ENCODE data around the gene NAT9. TPM values are rescaled to one million over a fixed set of nuclear protein-coding genes. Genes with fewer than 3 reads are reported as not detected.

NAT9 gene
- polyA plus RNA-seq, 4 donors, result 12.4 to 28.3 (median 22.2) TPM

GRCh38 chr17:74768069-74768762, 7.9 kb downstream of the NAT9 start:
- no peak for FAIRE-seq
- DNase-seq, result peak in 1 of 2 donors; percentile 15
- H3K36me3 ChIP-seq (ENCODE audit: control insufficient read depth in 3 of 3, insufficient read depth in 2 of 3, low read depth in 1 of 3, low read length in 3 of 3), result peaks cover 13 to 99% (median 29%) of the 10 kb centered on the region in 3 donors

GRCh38 chr17:74767111-74767516, 9.0 kb downstream of the NAT9 start:
- Histone ChIP-seq H3K9me3 (ENCODE audit: control insufficient read depth in 2 of 2, insufficient read depth in 1 of 2, low read depth in 1 of 2, low read length in 1 of 2) (no peaks in the 10 kb centered on the region), H3K4me3 (ENCODE audit: low read depth in 1 of 3, low read length in 3 of 3) (no peak overlapping the region), H3K27me3 (ENCODE audit: control insufficient read depth in 3 of 3, insufficient read depth in 3 of 3, low read length in 3 of 3) (no peaks in the 10 kb centered on the region), H3K36me3 (ENCODE audit: control insufficient read depth in 3 of 3, insufficient read depth in 2 of 3, low read depth in 1 of 3, low read length in 3 of 3) (peaks cover 8 to 97% (median 27%) of the 10 kb centered on the region in 3 donors), H3K4me1 (ENCODE audit: control insufficient read depth in 3 of 3, insufficient read depth in 2 of 3, low read depth in 1 of 3, low read length in 2 of 3) (peaks cover 0 to 90% (median 1%) of the 10 kb centered on the region in 3 donors), H3K27ac (ENCODE audit: low read depth in 1 of 3, low read length in 2 of 3) (peak overlapping the region in 2 of 3 donors; percentile 24 to 71)
- no peak for DNase-seq
- no peak for FAIRE-seq
- 63 to 77% (median 67%) methylated on average over 9 to 10 of the region's 10 CpGs for WGBS, 3 donors

More at GRCh38 chr17:74768069-74768762, 7.9 kb downstream of the NAT9 start:
- WGBS, 3 donors, result 56 to 64% (median 63%) methylated on average over 17 of the region's 17 CpGs
- peak overlapping the region; percentile 27 to 79 (median 71) for H3K27ac ChIP-seq (ENCODE audit: low read depth in 1 of 3, low read length in 2 of 3)
- H3K9me3 ChIP-seq (ENCODE audit: control insufficient read depth in 2 of 2, insufficient read depth in 1 of 2, low read depth in 1 of 2, low read length in 1 of 2), result no peaks in the 10 kb centered on the region
- no peak overlapping the region for H3K4me3 ChIP-seq (ENCODE audit: low read depth in 1 of 3, low read length in 3 of 3)
- peaks cover 0 to 90% (median 1%) of the 10 kb centered on the region in 3 donors for H3K4me1 ChIP-seq (ENCODE audit: control insufficient read depth in 3 of 3, insufficient read depth in 2 of 3, low read depth in 1 of 3, low read length in 2 of 3)
- H3K27me3 ChIP-seq (ENCODE audit: control insufficient read depth in 3 of 3, insufficient read depth in 3 of 3, low read length in 3 of 3), result no peaks in the 10 kb centered on the region

DNA sequence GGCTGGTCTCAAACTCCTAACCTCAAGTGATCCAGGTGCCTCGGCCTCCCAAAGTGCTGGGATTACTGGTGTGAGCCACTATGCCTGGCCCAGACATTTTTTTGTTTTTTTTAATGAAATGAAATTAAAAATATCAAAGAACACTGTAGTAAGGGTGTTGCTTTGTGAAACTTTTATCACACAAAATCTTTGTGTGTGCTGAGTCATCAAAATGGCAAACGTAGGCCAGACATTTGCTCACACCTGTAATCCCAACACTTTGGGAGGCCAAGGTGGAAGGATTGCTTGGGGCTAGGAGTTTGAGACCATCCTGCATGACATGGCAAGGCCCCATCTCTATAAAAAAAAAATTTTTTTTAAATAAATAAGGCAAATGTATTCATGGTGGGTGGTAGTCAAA, 9.7 kb downstream of the NAT9 start:
- DNase-seq, result no peak
- Histone ChIP-seq H3K4me3 (ENCODE audit: low read depth in 1 of 3, low read length in 3 of 3) (no peak overlapping the region), H3K4me1 (ENCODE audit: control insufficient read depth in 3 of 3, insufficient read depth in 2 of 3, low read depth in 1 of 3, low read length in 2 of 3) (peaks cover 1 to 90% (median 3%) of the 10 kb centered on the region in 3 donors), H3K36me3 (ENCODE audit: control insufficient read depth in 3 of 3, insufficient read depth in 2 of 3, low read depth in 1 of 3, low read length in 3 of 3) (peaks cover 6 to 97% (median 25%) of the 10 kb centered on the region in 3 donors), H3K27me3 (ENCODE audit: control insufficient read depth in 3 of 3, insufficient read depth in 3 of 3, low read length in 3 of 3) (no peaks in the 10 kb centered on the region), H3K9me3 (ENCODE audit: control insufficient read depth in 2 of 2, insufficient read depth in 1 of 2, low read depth in 1 of 2, low read length in 1 of 2) (no peaks in the 10 kb centered on the region), H3K27ac (ENCODE audit: low read depth in 1 of 3, low read length in 2 of 3) (peak overlapping the region in 2 of 3 donors; percentile 71 to 90)
- 64 to 81% (median 66%) methylated on average over 2 of the region's 2 CpGs for WGBS, 3 donors
- FAIRE-seq, result no peak

- WGBS, 3 donors, result 59 to 75% (median 67%) methylated on average over 4 of the region's 4 CpGs
- Histone ChIP-seq H3K9me3 (ENCODE audit: control insufficient read depth in 2 of 2, insufficient read depth in 1 of 2, low read depth in 1 of 2, low read length in 1 of 2) (no peaks in the 10 kb centered on the region), H3K4me3 (ENCODE audit: low read depth in 1 of 3, low read length in 3 of 3) (peak overlapping the region in 1 of 3 donors; percentile 18), H3K36me3 (ENCODE audit: control insufficient read depth in 3 of 3, insufficient read depth in 2 of 3, low read depth in 1 of 3, low read length in 3 of 3) (peaks cover 4 to 97% (median 25%) of the 10 kb centered on the region in 3 donors), H3K27me3 (ENCODE audit: control insufficient read depth in 3 of 3, insufficient read depth in 3 of 3, low read length in 3 of 3) (no peaks in the 10 kb centered on the region), H3K27ac (ENCODE audit: low read depth in 1 of 3, low read length in 2 of 3) (peak overlapping the region; percentile 62 to 90 (median 88)), H3K4me1 (ENCODE audit: control insufficient read depth in 3 of 3, insufficient read depth in 2 of 3, low read depth in 1 of 3, low read length in 2 of 3) (peaks cover 9 to 91% (median 11%) of the 10 kb centered on the region in 3 donors)
- no peak for DNase-seq
- no peak for FAIRE-seq
Observed at GRCh38 chr17:74764751-74765286, 11.3 kb downstream of the NAT9 start.

DNA sequence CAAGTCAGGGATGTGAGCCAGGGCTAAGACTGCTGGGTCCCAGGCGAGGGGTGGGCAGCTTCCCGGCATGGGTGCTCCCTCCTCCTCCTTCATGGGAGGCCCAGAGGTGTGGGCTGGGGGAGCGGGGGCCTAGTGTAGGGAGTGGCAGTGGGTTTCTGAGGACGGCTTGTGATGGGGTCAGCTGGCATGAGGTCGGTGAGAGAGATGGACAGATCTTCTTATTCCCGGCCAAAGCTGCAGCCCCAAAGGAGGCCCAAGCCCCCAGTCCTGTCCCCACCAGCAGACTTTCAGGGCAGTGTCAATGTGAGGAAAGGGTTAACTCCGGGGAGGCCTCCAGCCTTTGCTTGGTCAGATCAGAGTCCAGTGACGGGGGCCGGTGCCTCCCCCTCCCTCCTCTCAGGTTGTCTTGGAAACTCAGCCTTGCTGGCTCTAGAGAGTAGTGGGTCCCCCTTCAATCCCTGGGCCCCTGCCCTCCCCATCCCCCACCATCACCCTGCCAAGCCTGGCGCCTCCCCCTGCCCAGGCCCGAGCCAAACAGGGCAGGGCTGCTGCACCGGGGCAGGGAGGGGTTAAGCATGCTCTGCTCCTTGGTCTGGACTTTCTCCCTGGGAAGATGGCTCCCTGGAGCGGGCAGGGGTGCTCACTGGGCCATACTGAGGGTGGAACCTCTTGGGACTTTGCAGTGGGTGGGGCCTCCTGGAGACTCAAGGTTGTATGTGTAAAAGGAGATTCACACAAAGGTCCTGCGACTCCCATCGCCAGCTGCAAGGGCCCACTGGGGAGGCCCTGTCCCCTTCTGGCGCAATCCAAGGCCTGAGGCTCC, 12.4 kb downstream of the NAT9 start:
- no peaks in the 10 kb centered on the region for H3K9me3 ChIP-seq (ENCODE audit: control insufficient read depth in 2 of 2, insufficient read depth in 1 of 2, low read depth in 1 of 2, low read length in 1 of 2)
- no peaks in the 10 kb centered on the region for H3K27me3 ChIP-seq (ENCODE audit: control insufficient read depth in 3 of 3, insufficient read depth in 3 of 3, low read length in 3 of 3)
- DNase-seq (peak; percentile 97 to 98), FAIRE-seq (no peak)
- 22 to 49% (median 41%) methylated on average over 16 of the region's 16 CpGs for WGBS, 3 donors
- peaks cover 2 to 97% (median 22%) of the 10 kb centered on the region in 3 donors for H3K36me3 ChIP-seq (ENCODE audit: control insufficient read depth in 3 of 3, insufficient read depth in 2 of 3, low read depth in 1 of 3, low read length in 3 of 3)
- H3K4me3 ChIP-seq (ENCODE audit: low read depth in 1 of 3, low read length in 3 of 3), result peak overlapping the region in 2 of 3 donors; percentile 21 to 34
- peak overlapping the region; percentile 73 to 92 (median 90) for H3K27ac ChIP-seq (ENCODE audit: low read depth in 1 of 3, low read length in 2 of 3)
- H3K4me1 ChIP-seq (ENCODE audit: control insufficient read depth in 3 of 3, insufficient read depth in 2 of 3, low read depth in 1 of 3, low read length in 2 of 3), result peaks cover 12 to 91% (median 18%) of the 10 kb centered on the region in 3 donors

- peak overlapping the region; percentile 32 to 92 (median 90) for H3K27ac ChIP-seq (ENCODE audit: low read depth in 1 of 3, low read length in 2 of 3)
- 92 to 95% (median 92%) methylated on average over 10 to 11 of the region's 11 CpGs for WGBS, 3 donors
- no peak for DNase-seq
- H3K27me3 ChIP-seq (ENCODE audit: control insufficient read depth in 3 of 3, insufficient read depth in 3 of 3, low read length in 3 of 3), result no peaks in the 10 kb centered on the region
- no peak overlapping the region for H3K4me3 ChIP-seq (ENCODE audit: low read depth in 1 of 3, low read length in 3 of 3)
- peaks cover 2 to 97% (median 10%) of the 10 kb centered on the region in 3 donors for H3K36me3 ChIP-seq (ENCODE audit: control insufficient read depth in 3 of 3, insufficient read depth in 2 of 3, low read depth in 1 of 3, low read length in 3 of 3)
- H3K9me3 ChIP-seq (ENCODE audit: control insufficient read depth in 2 of 2, insufficient read depth in 1 of 2, low read depth in 1 of 2, low read length in 1 of 2), result no peaks in the 10 kb centered on the region
- FAIRE-seq, result no peak
- H3K4me1 ChIP-seq (ENCODE audit: control insufficient read depth in 3 of 3, insufficient read depth in 2 of 3, low read depth in 1 of 3, low read length in 2 of 3), result peaks cover 21 to 92% (median 35%) of the 10 kb centered on the region in 3 donors
Observed at GRCh38 chr17:74761931-74762330, 14.2 kb downstream of the NAT9 start.

DNA sequence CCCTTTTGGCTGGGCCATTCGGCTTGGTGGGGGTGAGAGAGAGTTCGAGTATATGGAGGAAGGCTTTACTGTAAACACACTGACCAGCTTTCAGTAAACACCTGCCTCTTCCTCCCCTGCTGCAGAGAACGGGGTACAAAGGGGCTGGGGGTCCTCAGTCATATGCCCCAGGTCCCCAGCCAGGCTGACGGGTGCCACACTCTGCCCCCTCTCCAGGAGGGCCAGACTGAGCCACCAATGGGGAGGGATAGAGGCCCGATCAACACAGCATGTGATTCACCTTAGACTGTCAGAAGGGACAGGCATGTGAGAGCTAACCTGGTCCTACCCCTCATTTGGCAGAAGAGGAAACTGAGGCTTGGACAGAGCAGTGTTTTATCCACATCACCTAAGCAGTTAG, 14.7 kb downstream of the NAT9 start:
- Histone ChIP-seq H3K4me1 (ENCODE audit: control insufficient read depth in 3 of 3, insufficient read depth in 2 of 3, low read depth in 1 of 3, low read length in 2 of 3) (peaks cover 26 to 92% (median 40%) of the 10 kb centered on the region in 3 donors), H3K9me3 (ENCODE audit: control insufficient read depth in 2 of 2, insufficient read depth in 1 of 2, low read depth in 1 of 2, low read length in 1 of 2) (no peaks in the 10 kb centered on the region), H3K4me3 (ENCODE audit: low read depth in 1 of 3, low read length in 3 of 3) (no peak overlapping the region), H3K27me3 (ENCODE audit: control insufficient read depth in 3 of 3, insufficient read depth in 3 of 3, low read length in 3 of 3) (no peaks in the 10 kb centered on the region), H3K27ac (ENCODE audit: low read depth in 1 of 3, low read length in 2 of 3) (peak overlapping the region; percentile 32 to 92 (median 90)), H3K36me3 (ENCODE audit: control insufficient read depth in 3 of 3, insufficient read depth in 2 of 3, low read depth in 1 of 3, low read length in 3 of 3) (peaks cover 2 to 97% (median 7%) of the 10 kb centered on the region in 3 donors)
- WGBS, 3 donors, result 52 to 69% (median 68%) methylated on average over 5 of the region's 5 CpGs
- no peak for DNase-seq
- FAIRE-seq, result no peak
